AG04449 (cell line): ENCODE results near the gene PHF11.

Experiments
- CTCF ChIA-PET: fragments of 350-600 bp; formaldehyde crosslinking; extraction: SDS; loops from one replicate; lab custom pipeline; 2021; ENCODE audit warnings: antibody characterized with exemption; lab: Yijun Ruan, JAX
- POLR2A ChIA-PET: fragments of 400-600, 350-600 bp; formaldehyde crosslinking; extraction: SDS; loops from one replicate; lab custom pipeline; 2020; ENCODE audit warnings: antibody characterized with exemption, inconsistent platforms; lab: Yijun Ruan, JAX
- DNase-seq: peaks from one replicate; pipeline ENCODE4 v3.0.0-alpha.2; 2010; ENCODE audit warnings: low read depth, low spot score
- H3K4me3 ChIP-seq: 2 replicates; pipeline ENCODE4 v1.5.1; 2011; ENCODE audit warnings: low read depth, mild to moderate bottlenecking, control low read depth, low read length
- TF ChIP-seq, protein P1 (sequence below): IDR thresholded peaks from one replicate; pipeline ENCODE4 v1.5.1; 2011; ENCODE audit warnings: mild to moderate bottlenecking, moderate library complexity, low read length, control low read depth, inconsistent platforms; ENCODE audit not compliant: insufficient read depth; ENCODE audit errors: missing control alignments

Gene PHF11

DNA sequence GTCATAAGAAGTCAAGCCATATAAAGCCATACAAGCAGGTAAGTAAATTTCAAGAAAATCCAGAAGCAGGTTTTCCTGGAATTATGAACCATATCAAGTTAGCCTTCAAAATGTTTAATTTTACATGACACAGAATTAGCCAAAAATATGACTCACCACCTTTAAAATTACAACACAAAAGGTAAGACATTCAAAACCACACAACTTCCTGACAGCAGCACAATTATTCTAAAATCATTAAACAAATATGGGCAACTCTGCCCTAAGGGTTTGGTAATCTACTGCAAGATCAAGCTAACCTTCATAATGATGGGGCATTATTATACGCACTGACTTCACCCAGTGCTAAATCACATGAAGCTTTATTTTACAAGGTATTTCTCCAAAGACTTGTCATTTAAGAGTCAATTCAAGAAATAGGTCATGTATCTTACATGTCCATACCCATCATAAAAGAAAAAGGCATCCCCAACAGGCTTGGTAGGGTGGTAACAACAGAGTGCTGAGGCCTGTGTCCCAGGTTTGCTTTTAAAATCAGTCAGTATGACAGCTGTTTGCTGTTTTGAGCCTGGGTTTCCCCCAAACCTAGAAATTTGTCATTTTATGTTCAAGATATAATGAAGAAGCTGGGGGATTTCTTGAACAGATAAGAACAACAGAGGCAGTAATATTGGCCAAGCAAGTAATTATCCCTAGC lies 74.4 kb downstream of the PHF11 start:
- DNase-seq, result no peak
- no peak overlapping the region for H3K4me3 ChIP-seq
- ChIA-PET CTCF (interaction anchor here (0.6 to 0.7 kb wide), 2 partner anchors 21 to 111 kb away, joined by 3 read pairs; no protein-coding TSS in a partner anchor), POLR2A (no interaction called here)
- TF ChIP-seq, protein P1, sequence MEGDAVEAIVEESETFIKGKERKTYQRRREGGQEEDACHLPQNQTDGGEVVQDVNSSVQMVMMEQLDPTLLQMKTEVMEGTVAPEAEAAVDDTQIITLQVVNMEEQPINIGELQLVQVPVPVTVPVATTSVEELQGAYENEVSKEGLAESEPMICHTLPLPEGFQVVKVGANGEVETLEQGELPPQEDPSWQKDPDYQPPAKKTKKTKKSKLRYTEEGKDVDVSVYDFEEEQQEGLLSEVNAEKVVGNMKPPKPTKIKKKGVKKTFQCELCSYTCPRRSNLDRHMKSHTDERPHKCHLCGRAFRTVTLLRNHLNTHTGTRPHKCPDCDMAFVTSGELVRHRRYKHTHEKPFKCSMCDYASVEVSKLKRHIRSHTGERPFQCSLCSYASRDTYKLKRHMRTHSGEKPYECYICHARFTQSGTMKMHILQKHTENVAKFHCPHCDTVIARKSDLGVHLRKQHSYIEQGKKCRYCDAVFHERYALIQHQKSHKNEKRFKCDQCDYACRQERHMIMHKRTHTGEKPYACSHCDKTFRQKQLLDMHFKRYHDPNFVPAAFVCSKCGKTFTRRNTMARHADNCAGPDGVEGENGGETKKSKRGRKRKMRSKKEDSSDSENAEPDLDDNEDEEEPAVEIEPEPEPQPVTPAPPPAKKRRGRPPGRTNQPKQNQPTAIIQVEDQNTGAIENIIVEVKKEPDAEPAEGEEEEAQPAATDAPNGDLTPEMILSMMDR, result no peak

DNA sequence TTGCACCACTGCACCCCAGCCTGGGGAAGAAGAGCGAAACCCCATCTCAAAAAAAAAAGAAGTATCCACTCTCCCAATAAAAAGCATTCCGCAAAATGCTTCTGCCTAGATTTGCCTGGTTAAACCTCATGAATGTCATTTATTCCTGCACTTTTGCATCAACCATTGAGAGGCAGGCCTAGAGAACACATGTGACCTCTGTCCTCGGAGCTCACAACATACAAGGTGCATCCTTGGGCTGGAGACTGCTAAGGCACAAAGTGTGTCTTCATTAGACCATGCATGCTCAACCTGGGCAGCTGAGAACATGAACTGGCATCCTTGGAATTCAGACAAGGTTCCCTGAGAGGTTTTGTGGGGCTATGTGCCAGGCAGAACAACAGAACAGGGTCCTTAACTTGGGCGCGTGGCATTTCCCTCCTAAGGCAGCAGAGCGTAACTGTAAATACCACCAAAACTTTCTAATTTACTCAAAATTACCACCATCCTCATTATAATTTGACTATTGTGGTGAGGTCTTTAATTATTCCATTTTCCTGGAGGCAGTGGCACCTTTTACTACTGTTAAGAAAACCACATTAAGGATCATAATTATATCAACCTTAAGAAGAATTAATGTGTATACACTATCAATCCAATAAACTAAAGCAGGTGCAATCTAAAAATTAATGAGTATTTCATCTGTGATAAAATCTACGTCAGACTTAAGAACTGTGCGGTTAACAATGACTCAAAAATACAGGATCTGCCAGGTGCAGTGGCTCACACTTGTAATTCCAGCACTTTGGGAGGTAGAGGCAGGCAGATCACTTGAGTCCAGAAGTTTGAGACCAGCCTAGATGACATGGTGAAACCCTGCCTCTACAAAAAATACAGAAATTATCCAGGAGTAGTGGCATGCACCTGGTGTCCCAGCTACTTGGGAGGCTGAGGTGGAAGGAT lies 75.8 kb downstream of the PHF11 start:
- TF ChIP-seq, protein P1, result no peak
- POLR2A ChIA-PET, result no interaction called here
- CTCF ChIA-PET, result no interaction called here

More for the DNA sequence above, 75.8 kb downstream of the PHF11 start:
- no peak for DNase-seq
- no peak overlapping the region for H3K4me3 ChIP-seq
